ENCODE data around the gene NOS1AP. TPM values are rescaled to one million over a fixed set of nuclear protein-coding genes. Genes with fewer than 3 reads are reported as not detected.

The NOS1AP gene
- total RNA-seq, 4 donors from 2014 or later, result 0.99 to 9.0 (median 4.0) TPM

DNA sequence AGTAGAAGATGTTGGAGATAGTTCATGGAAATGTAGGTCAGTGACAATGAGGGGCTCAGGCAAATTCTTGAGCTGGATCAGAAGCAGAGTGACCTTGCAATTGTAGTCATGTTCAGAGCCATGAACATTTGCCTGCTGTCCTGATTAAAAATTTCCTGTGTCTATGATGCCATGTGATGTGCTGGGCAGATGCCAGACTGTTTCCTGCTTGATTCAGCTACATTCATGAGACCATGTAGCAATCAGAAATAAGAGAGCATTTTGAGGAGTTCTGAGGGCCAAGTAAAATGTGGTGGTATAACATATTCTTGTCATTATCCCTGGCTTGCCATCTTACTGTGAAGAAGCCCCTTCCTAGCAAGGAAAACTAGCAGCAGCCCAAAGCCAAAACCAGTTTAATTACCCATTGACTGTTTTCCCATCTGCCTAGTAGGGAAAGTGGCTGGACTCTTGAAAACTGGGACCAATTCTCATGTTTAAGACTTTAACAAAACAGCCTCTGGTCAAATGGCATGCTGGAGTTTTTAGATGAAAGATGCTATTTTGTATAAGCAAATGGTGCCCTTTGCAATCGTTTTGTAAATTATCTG is 118.3 kb downstream of the NOS1AP start:
- 71% methylated on average over 1 of the region's 1 CpG for WGBS

GRCh38 chr1:162189345-162189744 is 119.9 kb downstream of the NOS1AP start:
- TF ChIP-seq, protein P1, sequence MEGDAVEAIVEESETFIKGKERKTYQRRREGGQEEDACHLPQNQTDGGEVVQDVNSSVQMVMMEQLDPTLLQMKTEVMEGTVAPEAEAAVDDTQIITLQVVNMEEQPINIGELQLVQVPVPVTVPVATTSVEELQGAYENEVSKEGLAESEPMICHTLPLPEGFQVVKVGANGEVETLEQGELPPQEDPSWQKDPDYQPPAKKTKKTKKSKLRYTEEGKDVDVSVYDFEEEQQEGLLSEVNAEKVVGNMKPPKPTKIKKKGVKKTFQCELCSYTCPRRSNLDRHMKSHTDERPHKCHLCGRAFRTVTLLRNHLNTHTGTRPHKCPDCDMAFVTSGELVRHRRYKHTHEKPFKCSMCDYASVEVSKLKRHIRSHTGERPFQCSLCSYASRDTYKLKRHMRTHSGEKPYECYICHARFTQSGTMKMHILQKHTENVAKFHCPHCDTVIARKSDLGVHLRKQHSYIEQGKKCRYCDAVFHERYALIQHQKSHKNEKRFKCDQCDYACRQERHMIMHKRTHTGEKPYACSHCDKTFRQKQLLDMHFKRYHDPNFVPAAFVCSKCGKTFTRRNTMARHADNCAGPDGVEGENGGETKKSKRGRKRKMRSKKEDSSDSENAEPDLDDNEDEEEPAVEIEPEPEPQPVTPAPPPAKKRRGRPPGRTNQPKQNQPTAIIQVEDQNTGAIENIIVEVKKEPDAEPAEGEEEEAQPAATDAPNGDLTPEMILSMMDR (IDR thresholded peaks at IDR 0.05), result no peak
- TF ChIP-seq POLR2A (IDR thresholded peaks at IDR 0.05; ENCODE audit: low read depth), result no peak
- no peak for TF ChIP-seq EP300 (IDR thresholded peaks at IDR 0.05)
- no peak for TF ChIP-seq POLR2AphosphoS5 (IDR thresholded peaks at IDR 0.05)
- Histone ChIP-seq H3K4me1 (peaks cover 14 to 27% (median 21%) of the 10 kb centered on the region in 4 donors), H3K4me3 (no peak overlapping the region), H3K36me3 (no peaks in the 10 kb centered on the region), H3K9me3 (no peaks in the 10 kb centered on the region), H3K27me3 (no peaks in the 10 kb centered on the region), H3K27ac (replicated peaks in 1 of 4) (no peak overlapping the region)
- intact Hi-C loops (cut with DNase I), result no loop called here
- WGBS, result 97% methylated on average over 1 of the region's 1 CpG
- no peak for DNase-seq (ENCODE audit: extremely low spot score)

More for the DNA sequence above, 118.3 kb downstream of the NOS1AP start:
- H3K4me1 ChIP-seq, result peaks cover 0 to 11% (median 8%) of the 10 kb centered on the region in 4 donors
- no peak for DNase-seq (ENCODE audit: extremely low spot score)
- no peak overlapping the region for H3K27ac ChIP-seq (replicated peaks in 1 of 4)
- TF ChIP-seq EP300 (IDR thresholded peaks at IDR 0.05) (no peak), POLR2A (IDR thresholded peaks at IDR 0.05; ENCODE audit: low read depth) (no peak), POLR2AphosphoS5 (IDR thresholded peaks at IDR 0.05) (no peak)
- TF ChIP-seq, protein P1 (IDR thresholded peaks at IDR 0.05), result no peak
- no peaks in the 10 kb centered on the region for H3K36me3 ChIP-seq
- intact Hi-C loops (cut with DNase I), result no loop called here
- no peaks in the 10 kb centered on the region for H3K9me3 ChIP-seq
- no peak overlapping the region for H3K4me3 ChIP-seq
- H3K27me3 ChIP-seq, result no peaks in the 10 kb centered on the region

DNA sequence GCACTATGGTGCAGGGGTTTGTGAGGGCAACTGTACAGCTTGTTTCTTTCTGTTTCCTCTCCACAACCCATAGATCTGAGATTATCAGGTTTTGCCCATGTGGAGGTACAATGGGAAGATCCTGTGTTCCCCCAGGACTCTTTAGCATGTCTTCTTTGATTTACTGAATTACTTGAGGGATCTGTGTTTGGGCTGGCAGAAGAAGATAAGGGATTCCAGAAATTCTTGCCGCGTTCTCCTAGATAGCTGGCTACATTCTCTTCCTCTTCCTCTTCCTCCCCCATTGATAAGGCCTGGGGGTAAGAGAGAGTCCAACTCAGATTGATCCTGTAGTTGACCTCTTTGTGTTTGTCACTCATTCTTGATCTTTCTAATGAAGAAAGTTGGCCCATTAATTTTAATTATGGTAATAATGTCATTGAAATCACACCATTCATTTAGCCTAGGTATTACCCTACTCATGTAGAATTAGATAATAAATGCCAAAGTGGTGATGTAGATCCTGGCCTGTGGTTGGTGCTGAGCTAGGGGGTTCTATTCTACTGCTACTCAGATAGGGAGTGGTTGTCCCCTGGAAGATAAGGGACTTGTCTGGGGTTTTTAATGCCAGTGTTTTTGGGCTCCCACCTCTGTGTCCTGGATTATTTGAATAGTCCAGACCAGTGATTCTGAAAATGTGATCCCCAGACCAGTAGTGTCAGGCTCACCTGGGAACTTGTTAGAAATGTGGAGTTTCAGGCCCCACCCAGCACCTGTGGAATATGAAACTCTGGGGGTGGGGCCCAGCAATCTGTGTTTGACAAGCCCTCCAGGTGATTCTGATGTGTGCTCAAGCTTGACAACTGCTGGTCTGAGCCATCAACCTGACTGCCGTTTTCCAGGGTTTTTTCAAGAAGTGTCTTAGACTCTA is 122.2 kb downstream of the NOS1AP start:
- Histone ChIP-seq H3K4me1 (peaks cover 15 to 30% (median 24%) of the 10 kb centered on the region in 4 donors), H3K36me3 (no peaks in the 10 kb centered on the region), H3K27me3 (no peaks in the 10 kb centered on the region), H3K9me3 (no peaks in the 10 kb centered on the region), H3K27ac (replicated peaks in 1 of 4) (no peak overlapping the region), H3K4me3 (no peak overlapping the region)
- 80% methylated on average over 3 of the region's 3 CpGs for WGBS
- intact Hi-C loops (cut with DNase I), result no loop called here
- no peak for TF ChIP-seq POLR2AphosphoS5 (IDR thresholded peaks at IDR 0.05)
- TF ChIP-seq EP300 (IDR thresholded peaks at IDR 0.05), result no peak
- no peak for TF ChIP-seq POLR2A (IDR thresholded peaks at IDR 0.05; ENCODE audit: low read depth)
- TF ChIP-seq, protein P1 (IDR thresholded peaks at IDR 0.05), result no peak
- DNase-seq (ENCODE audit: extremely low spot score), result no peak

GRCh38 chr1:162192306-162192678 is 122.8 kb downstream of the NOS1AP start:
- no peak for TF ChIP-seq EP300 (IDR thresholded peaks at IDR 0.05)
- Histone ChIP-seq H3K27ac (replicated peaks in 1 of 4) (no peak overlapping the region), H3K4me1 (peaks cover 15 to 30% (median 24%) of the 10 kb centered on the region in 4 donors), H3K4me3 (no peak overlapping the region), H3K27me3 (no peaks in the 10 kb centered on the region), H3K36me3 (no peaks in the 10 kb centered on the region), H3K9me3 (no peaks in the 10 kb centered on the region)
- no peak for DNase-seq (ENCODE audit: extremely low spot score)
- intact Hi-C loops (cut with DNase I), result no loop called here

DNA sequence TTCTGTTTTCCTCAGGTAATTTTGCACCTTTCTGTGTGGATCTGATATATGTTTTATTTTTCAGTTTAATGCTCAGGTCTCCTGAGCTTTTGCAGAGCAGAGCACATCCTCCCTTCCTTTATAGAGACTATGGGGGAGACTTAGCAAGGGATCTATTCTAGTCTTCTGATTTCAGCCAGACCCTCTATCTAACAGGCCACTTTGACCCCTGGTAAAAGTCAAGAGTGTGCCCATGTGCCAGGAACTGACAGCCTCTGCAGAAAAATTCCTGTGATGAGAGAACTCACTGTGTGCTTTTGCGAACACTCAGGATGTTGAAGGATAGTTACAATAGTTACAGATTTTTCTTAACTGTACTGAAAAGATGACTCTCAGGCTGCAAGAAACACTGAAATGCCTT is 123.3 kb downstream of the NOS1AP start:
- no peaks in the 10 kb centered on the region for H3K27me3 ChIP-seq
- H3K4me3 ChIP-seq, result no peak overlapping the region
- TF ChIP-seq POLR2A (IDR thresholded peaks at IDR 0.05; ENCODE audit: low read depth) (no peak), EP300 (IDR thresholded peaks at IDR 0.05) (no peak), POLR2AphosphoS5 (IDR thresholded peaks at IDR 0.05) (no peak)
- TF ChIP-seq, protein P1 (IDR thresholded peaks at IDR 0.05), result no peak
- H3K27ac ChIP-seq (replicated peaks in 1 of 4), result no peak overlapping the region
- 76% methylated on average over 1 of the region's 1 CpG for WGBS
- no peaks in the 10 kb centered on the region for H3K9me3 ChIP-seq
- intact Hi-C loops (cut with DNase I), result no loop called here
- peaks cover 15 to 26% (median 24%) of the 10 kb centered on the region in 4 donors for H3K4me1 ChIP-seq
- H3K36me3 ChIP-seq, result no peaks in the 10 kb centered on the region
- DNase-seq (ENCODE audit: extremely low spot score), result no peak

All from esophagus muscularis mucosa (tissue), 4 donors.